Subcutaneous abdominal adipose tissue (tissue), 5 donors: ENCODE data around the gene NARF.
"Not testable (repeated sequence)": the region's sequence is repeated elsewhere in the genome, so short reads cannot be mapped to it uniquely, and the experiment has no call there.

Experiments
- H3K27ac ChIP-seq: one replicate; pipeline ENCODE4 v1.7.0; 2013; ENCODE audit warnings: low read depth, mild to moderate bottlenecking, inconsistent platforms, low read length, moderate library complexity
- H3K27me3 ChIP-seq, 5 donors: one replicate each; pipeline ENCODE4 v1.7.0; 2013; ENCODE audit warnings: low read length in 5 of 5, inconsistent platforms in 1 of 5; ENCODE audit not compliant: control insufficient read depth in 5 of 5, insufficient read depth in 4 of 5
- H3K36me3 ChIP-seq, 5 donors: one replicate each; pipeline ENCODE4 v1.7.0; 2013; ENCODE audit warnings: low read length in 5 of 5; ENCODE audit not compliant: control insufficient read depth in 5 of 5, insufficient read depth in 5 of 5
- H3K4me1 ChIP-seq, 5 donors: one replicate each; pipeline ENCODE4 v1.7.0; 2013; ENCODE audit warnings: low read length in 5 of 5, mild to moderate bottlenecking in 3 of 5, moderate library complexity in 1 of 5; ENCODE audit not compliant: control insufficient read depth in 5 of 5, insufficient read depth in 5 of 5
- H3K4me3 ChIP-seq, 5 donors: one replicate each; pipeline ENCODE4 v1.7.0; 2013; ENCODE audit warnings: low read length in 5 of 5, low read depth in 1 of 5
- H3K9ac ChIP-seq, 5 donors: one replicate each; pipeline ENCODE4 v1.7.0; 2013; ENCODE audit warnings: low read length in 5 of 5, mild to moderate bottlenecking in 4 of 5, moderate library complexity in 3 of 5
- H3K9me3 ChIP-seq, 5 donors: one replicate each; pipeline ENCODE4 v1.7.0; 2013; ENCODE audit warnings: low read length in 5 of 5; ENCODE audit not compliant: control insufficient read depth in 5 of 5
- donor health status: healthy.
- donor health status: healthy.
- donor health status: healthy.
- donor health status: healthy.
- donor health status: healthy.

The NARF gene

DNA sequence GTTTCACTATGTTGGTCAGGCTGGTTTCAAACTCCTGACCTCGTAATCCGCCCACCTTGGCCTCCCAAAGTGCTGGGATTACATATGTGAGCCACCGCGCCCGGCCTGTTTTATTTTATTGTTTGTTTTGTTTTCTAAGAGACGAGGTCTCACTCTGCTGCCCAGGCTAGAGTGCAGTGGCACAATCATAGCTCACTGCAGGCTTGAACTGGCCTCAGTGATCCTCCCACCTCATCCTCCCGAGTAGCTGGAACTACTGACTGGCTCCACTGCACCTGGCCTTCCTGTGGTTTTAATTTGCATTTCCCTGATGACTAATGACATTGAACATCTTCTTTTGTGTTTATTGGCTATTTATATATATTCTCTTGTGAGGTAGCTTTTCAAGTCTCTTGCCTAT lies 47.9 kb downstream of the NARF start:
- H3K27ac ChIP-seq, H3K4me1 ChIP-seq, H3K9ac ChIP-seq, H3K27me3 ChIP-seq, H3K36me3 ChIP-seq, H3K4me3 ChIP-seq, H3K9me3 ChIP-seq: not testable (repeated sequence)

- Histone ChIP-seq H3K4me1 (no peaks in the 10 kb centered on the region), H3K27me3 (no peaks in the 10 kb centered on the region), H3K36me3 (no peaks in the 10 kb centered on the region), H3K4me3 (no peak overlapping the region), H3K9ac (no peak overlapping the region), H3K27ac (no peak overlapping the region), H3K9me3 (no peaks in the 10 kb centered on the region)
Observed at GRCh38 chr17:82507631-82508175, 49.2 kb downstream of the NARF start.

DNA sequence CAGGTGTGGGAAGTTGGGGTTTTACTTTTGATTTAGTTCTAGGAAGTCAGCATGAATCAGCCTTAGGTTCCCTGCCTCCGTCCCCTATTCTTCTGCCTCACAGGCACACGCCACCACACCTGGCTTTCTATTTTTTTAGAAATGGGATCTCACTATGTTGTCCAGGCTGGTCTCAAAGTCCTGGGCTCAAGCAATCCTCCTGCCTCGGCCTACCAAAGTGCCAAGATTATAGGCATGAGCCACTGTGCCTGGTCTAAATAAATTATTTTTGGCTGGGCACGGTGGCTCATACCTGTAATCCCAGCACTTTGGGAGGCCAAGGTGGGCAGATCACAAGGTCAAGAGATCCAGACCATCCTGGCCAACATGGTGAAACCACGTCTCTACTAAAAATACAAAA lies 53.1 kb downstream of the NARF start:
- H3K9me3 ChIP-seq, H3K4me3 ChIP-seq, H3K27ac ChIP-seq, H3K4me1 ChIP-seq, H3K27me3 ChIP-seq, H3K9ac ChIP-seq, H3K36me3 ChIP-seq: not testable (repeated sequence)

- not testable (repeated sequence) for H3K27me3 ChIP-seq, H3K4me3 ChIP-seq, H3K36me3 ChIP-seq, H3K9me3 ChIP-seq, H3K27ac ChIP-seq, H3K4me1 ChIP-seq, H3K9ac ChIP-seq
Observed at GRCh38 chr17:82513864-82514263, 55.3 kb downstream of the NARF start.

DNA sequence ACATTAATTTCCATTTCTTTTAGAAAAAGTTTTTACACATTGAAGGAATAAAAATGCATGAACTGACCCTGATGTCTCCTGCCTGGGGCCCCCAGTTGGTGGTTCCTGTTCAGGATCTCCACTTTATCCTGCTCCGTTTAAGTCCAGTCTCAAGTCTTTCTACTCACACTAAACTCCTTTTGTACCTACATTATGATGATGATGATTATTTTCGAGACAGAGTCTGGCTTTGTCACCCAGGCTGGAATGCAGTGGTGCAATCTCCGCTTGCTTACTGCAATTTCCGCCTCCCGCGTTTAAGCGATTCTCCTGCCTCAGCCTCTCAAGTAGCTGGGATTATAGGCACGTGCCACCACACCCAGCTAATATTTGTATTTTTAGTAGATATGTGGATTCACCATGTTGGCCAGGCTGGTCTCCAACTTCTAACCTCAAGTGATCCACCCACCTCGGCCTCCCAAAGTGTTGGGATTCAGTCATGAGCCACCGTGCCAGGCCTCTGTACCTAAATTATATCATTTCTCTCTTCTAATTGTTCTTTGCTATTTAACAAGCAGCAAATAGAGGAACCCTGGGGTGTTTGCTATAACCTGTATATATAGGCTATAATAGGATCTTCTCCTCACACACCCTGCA lies 58.8 kb downstream of the NARF start:
- Histone ChIP-seq H3K9me3 (no peaks in the 10 kb centered on the region), H3K27me3 (no peaks in the 10 kb centered on the region), H3K27ac (no peak overlapping the region), H3K4me3 (no peak overlapping the region), H3K9ac (no peak overlapping the region), H3K36me3 (no peaks in the 10 kb centered on the region), H3K4me1 (peaks cover 0 to 17% (median 13%) of the 10 kb centered on the region in 5 donors)

- Histone ChIP-seq H3K9me3 (no peaks in the 10 kb centered on the region), H3K27ac (peak within 1 kb of the TSS; percentile 80), H3K9ac (peak within 1 kb of the TSS; percentile 17 to 95 (median 86)), H3K36me3 (no peaks in the 10 kb centered on the region), H3K4me3 (peak within 1 kb of the TSS; percentile 72 to 83 (median 74)), H3K27me3 (no peaks in the 10 kb centered on the region), H3K4me1 (peaks cover 0 to 19% (median 13%) of the 10 kb centered on the region in 5 donors)
Observed at GRCh38 chr17:82518826-82519810, 60.6 kb downstream of the NARF start, which contains the start of gene FOXK2. Gene FOXK2 (plus strand): TSS chr17:82519732. CDS start chr17:82519889, 157 bp downstream.

DNA sequence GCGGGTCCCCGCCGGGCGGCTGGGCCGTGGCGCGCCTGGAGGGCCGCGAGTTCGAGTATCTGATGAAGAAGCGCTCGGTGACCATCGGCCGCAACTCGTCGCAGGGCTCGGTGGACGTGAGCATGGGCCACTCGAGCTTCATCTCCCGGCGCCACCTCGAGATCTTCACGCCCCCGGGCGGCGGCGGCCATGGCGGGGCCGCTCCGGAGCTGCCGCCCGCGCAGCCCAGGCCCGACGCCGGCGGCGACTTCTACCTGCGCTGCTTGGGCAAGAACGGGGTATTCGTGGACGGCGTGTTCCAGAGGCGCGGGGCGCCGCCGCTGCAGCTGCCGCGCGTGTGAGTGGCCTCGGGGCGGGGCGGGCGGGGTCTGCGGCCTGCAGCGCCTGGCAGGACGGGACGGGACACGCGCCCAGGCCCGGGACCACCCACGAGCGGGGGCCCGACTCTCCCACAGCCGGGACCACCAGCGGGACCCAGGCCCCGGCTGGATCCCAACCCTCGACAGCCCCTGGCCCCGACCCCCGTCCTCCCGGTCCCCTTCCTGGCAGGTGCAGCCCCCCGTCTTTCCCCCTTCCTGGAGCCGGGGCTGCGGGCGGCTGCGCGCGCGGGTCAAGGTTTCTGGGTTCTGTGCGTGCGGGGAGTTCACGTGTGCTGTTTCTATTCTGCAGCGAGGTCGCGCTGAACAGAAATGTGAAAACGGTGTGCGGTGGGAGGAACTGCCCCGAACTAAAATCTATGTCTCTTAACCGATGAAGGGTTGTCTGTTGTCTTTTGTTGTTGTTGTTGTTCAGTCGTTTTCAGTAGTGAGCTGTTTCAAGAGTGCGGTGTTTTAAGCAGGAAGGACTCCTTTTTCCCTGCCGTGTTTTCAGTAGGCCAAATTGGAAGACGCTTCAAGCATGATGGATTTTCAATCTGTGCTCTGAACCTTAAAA lies 61.7 kb downstream of the NARF start:
- peak overlapping the region; percentile 72 to 83 (median 74) for H3K4me3 ChIP-seq
- peaks cover 0 to 30% (median 24%) of the 10 kb centered on the region in 5 donors for H3K4me1 ChIP-seq
- no peaks in the 10 kb centered on the region for H3K9me3 ChIP-seq
- H3K27me3 ChIP-seq, result no peaks in the 10 kb centered on the region
- no peaks in the 10 kb centered on the region for H3K36me3 ChIP-seq
- peak overlapping the region; percentile 17 to 86 (median 56) for H3K9ac ChIP-seq
- peak overlapping the region; percentile 80 for H3K27ac ChIP-seq

DNA sequence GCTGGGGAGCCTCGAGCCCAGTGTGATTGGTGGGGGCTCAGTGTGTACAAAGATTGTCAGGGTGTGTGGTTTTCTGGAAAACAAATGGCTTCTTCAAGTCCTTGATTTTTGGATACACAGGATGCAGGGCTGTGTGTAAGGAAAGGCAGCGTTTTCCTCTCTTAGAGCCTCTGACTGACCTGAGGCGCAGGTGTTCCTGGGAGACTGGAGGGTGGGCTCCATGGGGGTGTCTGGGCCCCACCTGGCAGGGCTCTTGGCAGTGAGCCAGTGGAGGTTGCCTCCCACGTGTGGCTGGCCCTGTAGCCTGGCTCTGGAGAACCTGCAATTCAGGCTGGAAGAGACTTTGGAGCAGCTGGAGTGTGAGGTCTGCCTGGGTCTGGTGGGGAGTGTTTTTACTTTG lies 66.0 kb downstream of the NARF start:
- H3K4me3 ChIP-seq, result no peak overlapping the region
- no peak overlapping the region for H3K9ac ChIP-seq
- H3K4me1 ChIP-seq, result peaks cover 0 to 50% (median 48%) of the 10 kb centered on the region in 5 donors
- no peak overlapping the region for H3K27ac ChIP-seq
- no peaks in the 10 kb centered on the region for H3K27me3 ChIP-seq
- no peaks in the 10 kb centered on the region for H3K36me3 ChIP-seq
- H3K9me3 ChIP-seq, result no peaks in the 10 kb centered on the region

DNA sequence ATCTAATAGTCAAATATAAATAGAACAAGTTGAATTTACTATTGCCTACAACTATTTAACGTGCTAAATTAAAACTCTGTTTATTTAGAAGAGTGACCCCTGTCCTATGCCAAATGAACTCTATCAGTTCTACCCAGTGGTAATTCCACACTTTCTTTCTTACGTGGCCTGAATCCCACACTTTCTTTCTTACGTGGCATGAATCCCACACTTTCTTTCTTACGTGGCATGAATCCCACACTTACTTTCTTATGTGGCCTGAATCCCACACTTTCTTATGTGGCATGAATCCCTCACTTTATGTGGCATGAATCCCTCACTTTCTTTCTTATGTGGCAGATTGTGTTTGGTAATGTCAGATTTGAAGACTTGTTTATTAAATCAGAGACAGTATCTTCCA lies 67.2 kb downstream of the NARF start:
- Histone ChIP-seq H3K9me3 (no peaks in the 10 kb centered on the region), H3K36me3 (no peaks in the 10 kb centered on the region), H3K4me3 (no peak overlapping the region), H3K27me3 (no peaks in the 10 kb centered on the region), H3K9ac (peak overlapping the region in 1 of 5 donors; percentile 25), H3K27ac (peak overlapping the region; percentile 44), H3K4me1 (peaks cover 0 to 48% (median 46%) of the 10 kb centered on the region in 5 donors)
